Mesenchymal stem cell (in vitro differentiated cells and primary cell): ENCODE measurements around the gene RALGAPA2.

Experiments
- DNase-seq: peaks from one replicate; pipeline ENCODE4 v3.0.0-alpha.2; 2013
- H2AFZ ChIP-seq: one replicate; pipeline ENCODE4 v1.6.1; 2013; ENCODE audit warnings: low read depth, mild to moderate bottlenecking, control low read depth, inconsistent platforms, low read length, moderate library complexity
- H2AK5ac ChIP-seq: 2 replicates; pipeline ENCODE4 v1.6.1; 2013; ENCODE audit warnings: low read length, moderate library complexity, mild to moderate bottlenecking, inconsistent platforms; ENCODE audit not compliant: severe bottlenecking
- H2BK120ac ChIP-seq: one replicate; pipeline ENCODE4 v1.6.1; 2013; ENCODE audit warnings: low read depth, mild to moderate bottlenecking, inconsistent platforms, low read length, moderate library complexity
- H2BK12ac ChIP-seq, 2 experiments: one replicate each; pipeline ENCODE4 v1.6.1; 2013; ENCODE audit warnings: inconsistent platforms in 2 of 2, low read length in 2 of 2, mild to moderate bottlenecking in 2 of 2, moderate library complexity in 2 of 2, control low read depth in 1 of 2
- H2BK15ac ChIP-seq: one replicate; pipeline ENCODE4 v1.6.1; 2013; ENCODE audit warnings: mild to moderate bottlenecking, low read depth, inconsistent platforms; ENCODE audit not compliant: poor library complexity, severe bottlenecking
- H2BK5ac ChIP-seq: 2 replicates; pipeline ENCODE4 v1.6.1; 2013; ENCODE audit warnings: low read depth, mild to moderate bottlenecking, low read length, control low read depth, inconsistent platforms; ENCODE audit not compliant: poor library complexity, severe bottlenecking
- H3K14ac ChIP-seq, 2 experiments: one replicate each; pipeline ENCODE4 v1.6.1; 2013; ENCODE audit warnings: inconsistent platforms in 2 of 2, low read length in 2 of 2, control low read depth in 1 of 2, mild to moderate bottlenecking in 1 of 2, moderate library complexity in 1 of 2
- H3K18ac ChIP-seq, 2 experiments: one replicate each; pipeline ENCODE4 v1.6.1; 2013; ENCODE audit warnings: inconsistent platforms in 2 of 2, low read length in 2 of 2, control low read depth in 1 of 2, low read depth in 1 of 2, mild to moderate bottlenecking in 1 of 2
- H3K23ac ChIP-seq, 2 experiments: one replicate each; pipeline ENCODE4 v1.6.1; 2013; ENCODE audit warnings: inconsistent platforms in 2 of 2, low read length in 2 of 2, mild to moderate bottlenecking in 2 of 2, moderate library complexity in 2 of 2, control low read depth in 1 of 2
- H3K27ac ChIP-seq: 2 replicates; pipeline ENCODE4 v1.5.1; 2013; ENCODE audit warnings: mild to moderate bottlenecking, moderate library complexity, low read length, control low read depth, inconsistent platforms; ENCODE audit not compliant: poor library complexity, severe bottlenecking
- H3K27me3 ChIP-seq, 2 experiments: 2 replicates each; pipeline versions ENCODE4 v1.6.1 to v1.7.0; 2013; ENCODE audit warnings: low read length in 2 of 2, mild to moderate bottlenecking in 2 of 2, moderate library complexity in 2 of 2, control low read depth in 1 of 2, inconsistent platforms in 1 of 2; ENCODE audit not compliant: control insufficient read depth in 1 of 2, insufficient read depth in 1 of 2
- H3K36me3 ChIP-seq, 2 experiments: 2 replicates each; pipeline versions ENCODE4 v1.6.1 to v1.7.0; 2013; ENCODE audit warnings: low read length in 2 of 2, control low read depth in 1 of 2, inconsistent platforms in 1 of 2, low read depth in 1 of 2, mild to moderate bottlenecking in 1 of 2; ENCODE audit not compliant: insufficient read depth in 2 of 2, control insufficient read depth in 1 of 2
- H3K4ac ChIP-seq, 2 experiments: one replicate each; pipeline ENCODE4 v1.6.1; 2013; ENCODE audit warnings: inconsistent platforms in 2 of 2, low read length in 2 of 2, mild to moderate bottlenecking in 2 of 2, moderate library complexity in 2 of 2, control low read depth in 1 of 2, low read depth in 1 of 2
- H3K4me1 ChIP-seq: 2 replicates; pipeline ENCODE4 v1.6.1; 2013; ENCODE audit warnings: low read depth, low read length, control low read depth; ENCODE audit not compliant: control insufficient read depth, insufficient read depth
- H3K4me2 ChIP-seq: 2 replicates; pipeline ENCODE4 v1.6.1; 2013; ENCODE audit warnings: low read length, mild to moderate bottlenecking, inconsistent platforms; ENCODE audit not compliant: poor library complexity, severe bottlenecking
- H3K4me3 ChIP-seq, 2 experiments: 2 replicates each; pipeline versions ENCODE4 v1.5.1 to v1.7.0; 2013; ENCODE audit warnings: low read length in 2 of 2, mild to moderate bottlenecking in 2 of 2, control low read depth in 1 of 2, low read depth in 1 of 2; ENCODE audit not compliant: insufficient read depth in 1 of 2
- H3K79me1 ChIP-seq: replicated peaks from 2 replicates; pipeline ENCODE4 v1.6.1; 2013; ENCODE audit warnings: mild to moderate bottlenecking, control low read depth, low read length, inconsistent platforms; ENCODE audit not compliant: poor library complexity, severe bottlenecking
- H3K9ac ChIP-seq: 2 replicates; pipeline ENCODE4 v1.7.0; 2013; ENCODE audit warnings: mild to moderate bottlenecking, low read length, moderate library complexity
- H3K9me3 ChIP-seq: 2 replicates; pipeline ENCODE4 v1.7.0; 2013; ENCODE audit warnings: mild to moderate bottlenecking, low read length; ENCODE audit not compliant: control insufficient read depth
- H4K8ac ChIP-seq: one replicate; pipeline ENCODE4 v1.6.1; 2013; ENCODE audit warnings: inconsistent platforms, mild to moderate bottlenecking, low read length, moderate library complexity
- H4K91ac ChIP-seq: one replicate; pipeline ENCODE4 v1.6.1; 2013; ENCODE audit warnings: mild to moderate bottlenecking, low read length, inconsistent platforms
- WGBS: methylation state at CpG from one replicate; pipeline ENCODE4 v1.1.7; 2013; ENCODE audit warnings: mixed read lengths; 5-methylcytosine and 5-hydroxymethylcytosine counted together

Gene RALGAPA2

GRCh38 chr20:20554951-20555350 is 157.5 kb downstream of the RALGAPA2 start:
- 64% methylated on average over 1 of the region's 2 CpGs for WGBS
- H3K4me3 ChIP-seq: no peak overlapping the region
- no peak overlapping the region for H3K4ac ChIP-seq
- no peak overlapping the region for H2BK12ac ChIP-seq
- no peak overlapping the region for H2BK15ac ChIP-seq
- no peak overlapping the region for H4K91ac ChIP-seq
- no peak overlapping the region for H2AK5ac ChIP-seq
- H2BK120ac ChIP-seq: no peak overlapping the region
- no peak overlapping the region for H3K14ac ChIP-seq
- no peak overlapping the region for H3K27ac ChIP-seq
- H2BK5ac ChIP-seq: no peak overlapping the region
- no peaks in the 10 kb centered on the region for H3K36me3 ChIP-seq
- H3K79me1 ChIP-seq: no peaks in the 10 kb centered on the region
- no peak overlapping the region for H3K18ac ChIP-seq
- H4K8ac ChIP-seq: no peak overlapping the region
- peaks cover 4% of the 10 kb centered on the region for H3K9me3 ChIP-seq
- H3K4me1 ChIP-seq: no peaks in the 10 kb centered on the region
- no peak overlapping the region for H2AFZ ChIP-seq
- H3K9ac ChIP-seq: no peak overlapping the region
- H3K27me3 ChIP-seq: no peaks in the 10 kb centered on the region
- DNase-seq: no peak
- H3K23ac ChIP-seq: no peak overlapping the region
- H3K4me2 ChIP-seq: no peak overlapping the region

GRCh38 chr20:20553541-20553940 is 158.9 kb downstream of the RALGAPA2 start:
- Histone ChIP-seq H3K27me3 (no peaks in the 10 kb centered on the region), H4K8ac (no peak overlapping the region), H3K23ac (no peak overlapping the region), H4K91ac (no peak overlapping the region), H3K36me3 (no peaks in the 10 kb centered on the region), H3K4me1 (no peaks in the 10 kb centered on the region), H3K14ac (no peak overlapping the region), H3K79me1 (no peaks in the 10 kb centered on the region), H2BK15ac (no peak overlapping the region), H3K4ac (no peak overlapping the region), H3K27ac (no peak overlapping the region), H2AK5ac (no peak overlapping the region), H3K4me2 (no peak overlapping the region), H2AFZ (no peak overlapping the region), H3K9ac (no peak overlapping the region), H2BK120ac (no peak overlapping the region), H3K4me3 (no peak overlapping the region), H3K18ac (no peak overlapping the region), H2BK12ac (no peak overlapping the region), H3K9me3 (peaks cover 4% of the 10 kb centered on the region), H2BK5ac (no peak overlapping the region)
- no peak for DNase-seq

GRCh38 chr20:20552076-20552475 is 160.4 kb downstream of the RALGAPA2 start:
- WGBS: 97% methylated on average over 4 of the region's 4 CpGs
- H3K4me3 ChIP-seq: no peak overlapping the region
- H3K27me3 ChIP-seq: no peaks in the 10 kb centered on the region
- H2BK15ac ChIP-seq: no peak overlapping the region
- H3K4me1 ChIP-seq: no peaks in the 10 kb centered on the region
- H3K23ac ChIP-seq: no peak overlapping the region
- H2BK5ac ChIP-seq: no peak overlapping the region
- no peaks in the 10 kb centered on the region for H3K36me3 ChIP-seq
- H3K9me3 ChIP-seq: peaks cover 4% of the 10 kb centered on the region
- no peak for DNase-seq
- no peak overlapping the region for H3K9ac ChIP-seq
- H2AFZ ChIP-seq: no peak overlapping the region
- no peak overlapping the region for H3K27ac ChIP-seq
- H2AK5ac ChIP-seq: no peak overlapping the region
- H3K14ac ChIP-seq: no peak overlapping the region
- H3K4me2 ChIP-seq: no peak overlapping the region
- no peak overlapping the region for H3K18ac ChIP-seq
- no peak overlapping the region for H3K4ac ChIP-seq
- no peak overlapping the region for H2BK120ac ChIP-seq
- H4K91ac ChIP-seq: no peak overlapping the region
- no peaks in the 10 kb centered on the region for H3K79me1 ChIP-seq
- no peak overlapping the region for H2BK12ac ChIP-seq
- H4K8ac ChIP-seq: no peak overlapping the region

- no peak overlapping the region for H3K23ac ChIP-seq
- no peak overlapping the region for H4K8ac ChIP-seq
- DNase-seq: no peak
- H3K14ac ChIP-seq: no peak overlapping the region
- H3K4ac ChIP-seq: no peak overlapping the region
- H3K27ac ChIP-seq: no peak overlapping the region
- peaks cover 4% of the 10 kb centered on the region for H3K9me3 ChIP-seq
- no peak overlapping the region for H3K4me3 ChIP-seq
- H3K18ac ChIP-seq: no peak overlapping the region
- H2AK5ac ChIP-seq: no peak overlapping the region
- no peaks in the 10 kb centered on the region for H3K36me3 ChIP-seq
- no peaks in the 10 kb centered on the region for H3K79me1 ChIP-seq
- H3K27me3 ChIP-seq: no peaks in the 10 kb centered on the region
- H2BK5ac ChIP-seq: no peak overlapping the region
- H2AFZ ChIP-seq: no peak overlapping the region
- H2BK12ac ChIP-seq: no peak overlapping the region
- no peaks in the 10 kb centered on the region for H3K4me1 ChIP-seq
- H3K4me2 ChIP-seq: no peak overlapping the region
- H4K91ac ChIP-seq: no peak overlapping the region
- no peak overlapping the region for H2BK15ac ChIP-seq
- no peak overlapping the region for H3K9ac ChIP-seq
- no peak overlapping the region for H2BK120ac ChIP-seq
- no CpG with 5 or more reads among the region's 3 CpGs for WGBS
Observed at GRCh38 chr20:20551409-20551808, 161.0 kb downstream of the RALGAPA2 start.
